Brain microvascular endothelial cell (primary cell): ENCODE measurements around the gene SKAP2.

ENCODE experiments used
- DNase-seq: peaks from one replicate; pipeline ENCODE4 v3.0.0-alpha.2; 2020
- H3K27ac ChIP-seq: fragments of 250-450 bp; sonication (Bioruptor Pico); 2 replicates; pipeline ENCODE4 v1.5.1; 2020; ENCODE audit warnings: mild to moderate bottlenecking, moderate library complexity
- H3K27me3 ChIP-seq: fragments of 250-450 bp; sonication (Bioruptor Pico); replicated peaks from 2 replicates; pipeline ENCODE4 v1.5.1; 2020; ENCODE audit warnings: mild to moderate bottlenecking
- H3K36me3 ChIP-seq: fragments of 250-450 bp; sonication (Bioruptor Pico); replicated peaks from 2 replicates; pipeline ENCODE4 v1.5.1; 2020; ENCODE audit warnings: mild to moderate bottlenecking
- H3K4me3 ChIP-seq: 2 replicates; pipeline ENCODE4 v1.5.1; 2011; ENCODE audit warnings: low read depth, mild to moderate bottlenecking, control low read depth, low read length, moderate library complexity
- CTCF ChIP-seq: IDR thresholded peaks from 2 replicates; pipeline ENCODE4 v1.5.1; 2011; ENCODE audit warnings: low read depth, mild to moderate bottlenecking, moderate library complexity, low read length, control low read depth, inconsistent platforms; ENCODE audit errors: missing control alignments
- in situ Hi-C: cut with HindIII; loops from 2 replicates; pipeline ENCODE4 v1.10.0; 2017; ENCODE audit warnings: low sequenced_read_pairs, low pct_ligation_motif_present

SKAP2 gene

GRCh38 chr7:26638140-26638539 lies 226.2 kb downstream of the SKAP2 start:
- Histone ChIP-seq H3K36me3 (no peaks in the 10 kb centered on the region), H3K27ac (no peak overlapping the region), H3K4me3 (no peak overlapping the region), H3K27me3 (no peaks in the 10 kb centered on the region)
- TF ChIP-seq CTCF: no peak
- in situ Hi-C loops: no loop called here
- DNase-seq: no peak

- no peaks in the 10 kb centered on the region for H3K36me3 ChIP-seq
- no peak for DNase-seq
- H3K4me3 ChIP-seq: no peak overlapping the region
- in situ Hi-C loops: no loop called here
- H3K27ac ChIP-seq: no peak overlapping the region
- no peaks in the 10 kb centered on the region for H3K27me3 ChIP-seq
- no peak for TF ChIP-seq CTCF
Measured at GRCh38 chr7:26637610-26638009, 226.8 kb downstream of the SKAP2 start.

GRCh38 chr7:26636808-26637207 lies 227.6 kb downstream of the SKAP2 start:
- in situ Hi-C loops: no loop called here
- H3K36me3 ChIP-seq: no peaks in the 10 kb centered on the region
- H3K27ac ChIP-seq: no peak overlapping the region
- H3K27me3 ChIP-seq: no peaks in the 10 kb centered on the region
- no peak for DNase-seq
- TF ChIP-seq CTCF: no peak
- no peak overlapping the region for H3K4me3 ChIP-seq

GRCh38 chr7:26633557-26633956 lies 230.8 kb downstream of the SKAP2 start:
- Histone ChIP-seq H3K4me3 (no peak overlapping the region), H3K27ac (no peak overlapping the region), H3K27me3 (no peaks in the 10 kb centered on the region), H3K36me3 (no peaks in the 10 kb centered on the region)
- no peak for DNase-seq
- in situ Hi-C loops: no loop called here
- TF ChIP-seq CTCF: no peak

GRCh38 chr7:26631601-26632000 lies 232.8 kb downstream of the SKAP2 start:
- in situ Hi-C loops: no loop called here
- no peak for TF ChIP-seq CTCF
- DNase-seq: no peak

GRCh38 chr7:26630941-26631580 lies 233.3 kb downstream of the SKAP2 start:
- in situ Hi-C loops: no loop called here
- H3K36me3 ChIP-seq: no peaks in the 10 kb centered on the region
- no peak for DNase-seq
- no peak overlapping the region for H3K4me3 ChIP-seq
- no peak for TF ChIP-seq CTCF
- no peaks in the 10 kb centered on the region for H3K27me3 ChIP-seq
- H3K27ac ChIP-seq: no peak overlapping the region

More at GRCh38 chr7:26631601-26632000, 232.8 kb downstream of the SKAP2 start:
- Histone ChIP-seq H3K4me3 (no peak overlapping the region), H3K27ac (no peak overlapping the region), H3K27me3 (no peaks in the 10 kb centered on the region), H3K36me3 (no peaks in the 10 kb centered on the region)
